ENCODE data around the gene GRAMD1A.
"Not testable (repeated sequence)": the region's sequence is repeated elsewhere in the genome, so short reads cannot be mapped to it uniquely, and the experiment has no call there.

The GRAMD1A gene

GRCh38 chr19:35008891-35009341 is 8.8 kb downstream of the GRAMD1A start:
- Histone ChIP-seq H3K4me3 (ENCODE audit: low read length) (no peak overlapping the region), H3K9me3 (ENCODE audit: control insufficient read depth, low read depth, low read length) (no peaks in the 10 kb centered on the region), H3K27me3 (ENCODE audit: control insufficient read depth, insufficient read depth, low read length) (no peaks in the 10 kb centered on the region), H3K36me3 (ENCODE audit: control insufficient read depth, low read depth, low read length) (peaks cover 69% of the 10 kb centered on the region), H3K27ac (ENCODE audit: low read length) (no peak overlapping the region), H3K4me1 (ENCODE audit: control insufficient read depth, low read depth, low read length) (no peaks in the 10 kb centered on the region), H3K9ac (ENCODE audit: low read length) (no peak overlapping the region)

- no peak overlapping the region for H3K27ac ChIP-seq (ENCODE audit: low read length)
- H3K27me3 ChIP-seq (ENCODE audit: control insufficient read depth, insufficient read depth, low read length): no peaks in the 10 kb centered on the region
- H3K9ac ChIP-seq (ENCODE audit: low read length): no peak overlapping the region
- H3K4me3 ChIP-seq (ENCODE audit: low read length): no peak overlapping the region
- no peaks in the 10 kb centered on the region for H3K4me1 ChIP-seq (ENCODE audit: control insufficient read depth, low read depth, low read length)
- peaks cover 71% of the 10 kb centered on the region for H3K36me3 ChIP-seq (ENCODE audit: control insufficient read depth, low read depth, low read length)
- H3K9me3 ChIP-seq (ENCODE audit: control insufficient read depth, low read depth, low read length): no peaks in the 10 kb centered on the region
These were observed 9.6 kb downstream of the GRAMD1A start for GRCh38 chr19:35009424-35010415.

- Histone ChIP-seq H3K27ac (ENCODE audit: low read length) (no peak overlapping the region), H3K4me1 (ENCODE audit: control insufficient read depth, low read depth, low read length) (no peaks in the 10 kb centered on the region), H3K36me3 (ENCODE audit: control insufficient read depth, low read depth, low read length) (peaks cover 77% of the 10 kb centered on the region), H3K27me3 (ENCODE audit: control insufficient read depth, insufficient read depth, low read length) (no peaks in the 10 kb centered on the region), H3K9ac (ENCODE audit: low read length) (no peak overlapping the region), H3K4me3 (ENCODE audit: low read length) (no peak overlapping the region), H3K9me3 (ENCODE audit: control insufficient read depth, low read depth, low read length) (no peaks in the 10 kb centered on the region)
These were observed 11.1 kb downstream of the GRAMD1A start for GRCh38 chr19:35011091-35011689.

- Histone ChIP-seq H3K9me3 (ENCODE audit: control insufficient read depth, low read depth, low read length) (no peaks in the 10 kb centered on the region), H3K4me3 (ENCODE audit: low read length) (no peak overlapping the region), H3K27ac (ENCODE audit: low read length) (no peak overlapping the region), H3K4me1 (ENCODE audit: control insufficient read depth, low read depth, low read length) (no peaks in the 10 kb centered on the region), H3K36me3 (ENCODE audit: control insufficient read depth, low read depth, low read length) (peaks cover 73% of the 10 kb centered on the region), H3K27me3 (ENCODE audit: control insufficient read depth, insufficient read depth, low read length) (no peaks in the 10 kb centered on the region), H3K9ac (ENCODE audit: low read length) (no peak overlapping the region)
These were observed 11.9 kb downstream of the GRAMD1A start for GRCh38 chr19:35011737-35012682.

GRCh38 chr19:35013041-35013819 is 13.1 kb downstream of the GRAMD1A start:
- no peaks in the 10 kb centered on the region for H3K9me3 ChIP-seq (ENCODE audit: control insufficient read depth, low read depth, low read length)
- H3K9ac ChIP-seq (ENCODE audit: low read length): no peak overlapping the region
- H3K27ac ChIP-seq (ENCODE audit: low read length): no peak overlapping the region
- no peak overlapping the region for H3K4me3 ChIP-seq (ENCODE audit: low read length)
- H3K27me3 ChIP-seq (ENCODE audit: control insufficient read depth, insufficient read depth, low read length): no peaks in the 10 kb centered on the region
- peaks cover 79% of the 10 kb centered on the region for H3K36me3 ChIP-seq (ENCODE audit: control insufficient read depth, low read depth, low read length)
- H3K4me1 ChIP-seq (ENCODE audit: control insufficient read depth, low read depth, low read length): no peaks in the 10 kb centered on the region

GRCh38 chr19:35013820-35014754 is 14.0 kb downstream of the GRAMD1A start:
- Histone ChIP-seq H3K4me1 (ENCODE audit: control insufficient read depth, low read depth, low read length) (no peaks in the 10 kb centered on the region), H3K4me3 (ENCODE audit: low read length) (no peak overlapping the region), H3K36me3 (ENCODE audit: control insufficient read depth, low read depth, low read length) (peaks cover 83% of the 10 kb centered on the region), H3K27ac (ENCODE audit: low read length) (no peak overlapping the region), H3K9ac (ENCODE audit: low read length) (no peak overlapping the region), H3K9me3 (ENCODE audit: control insufficient read depth, low read depth, low read length) (no peaks in the 10 kb centered on the region), H3K27me3 (ENCODE audit: control insufficient read depth, insufficient read depth, low read length) (no peaks in the 10 kb centered on the region)

GRCh38 chr19:35014774-35015173 is 14.7 kb downstream of the GRAMD1A start:
- not testable (repeated sequence) for H3K9me3 ChIP-seq (ENCODE audit: control insufficient read depth, low read depth, low read length); H3K4me3 ChIP-seq (ENCODE audit: low read length); H3K9ac ChIP-seq (ENCODE audit: low read length); H3K4me1 ChIP-seq (ENCODE audit: control insufficient read depth, low read depth, low read length); H3K27ac ChIP-seq (ENCODE audit: low read length); H3K27me3 ChIP-seq (ENCODE audit: control insufficient read depth, insufficient read depth, low read length)
- peaks cover 83% of the 10 kb centered on the region for H3K36me3 ChIP-seq (ENCODE audit: control insufficient read depth, low read depth, low read length)

GRCh38 chr19:35015270-35015953 is 15.3 kb downstream of the GRAMD1A start:
- Histone ChIP-seq H3K4me3 (ENCODE audit: low read length) (no peak overlapping the region), H3K9me3 (ENCODE audit: control insufficient read depth, low read depth, low read length) (no peaks in the 10 kb centered on the region), H3K27ac (ENCODE audit: low read length) (no peak overlapping the region), H3K27me3 (ENCODE audit: control insufficient read depth, insufficient read depth, low read length) (no peaks in the 10 kb centered on the region), H3K36me3 (ENCODE audit: control insufficient read depth, low read depth, low read length) (peaks cover 84% of the 10 kb centered on the region), H3K9ac (ENCODE audit: low read length) (no peak overlapping the region), H3K4me1 (ENCODE audit: control insufficient read depth, low read depth, low read length) (no peaks in the 10 kb centered on the region)

- no peaks in the 10 kb centered on the region for H3K9me3 ChIP-seq (ENCODE audit: control insufficient read depth, low read depth, low read length)
- H3K4me3 ChIP-seq (ENCODE audit: low read length): no peak overlapping the region
- peaks cover 85% of the 10 kb centered on the region for H3K36me3 ChIP-seq (ENCODE audit: control insufficient read depth, low read depth, low read length)
- H3K4me1 ChIP-seq (ENCODE audit: control insufficient read depth, low read depth, low read length): no peaks in the 10 kb centered on the region
- no peak overlapping the region for H3K9ac ChIP-seq (ENCODE audit: low read length)
- H3K27ac ChIP-seq (ENCODE audit: low read length): no peak overlapping the region
- H3K27me3 ChIP-seq (ENCODE audit: control insufficient read depth, insufficient read depth, low read length): no peaks in the 10 kb centered on the region
These were observed 15.8 kb downstream of the GRAMD1A start for GRCh38 chr19:35015954-35016351.

All from iPS-18a (cell line).